Neural crest cell (in vitro differentiated cells): ENCODE data around the gene GALK1. TPM values are rescaled to one million over a fixed set of nuclear protein-coding genes. Genes with fewer than 3 reads are reported as not detected.
A peak's percentile ranks its signal among the peaks of the same experiment; 100 is the strongest.
"Not testable (repeated sequence)": the region's sequence is repeated elsewhere in the genome, so short reads cannot be mapped to it uniquely, and the experiment has no call there.

Experiments used
- DNase-seq: peaks from one replicate; pipeline ENCODE4 v3.0.0; 2021; ENCODE audit warnings: low read depth, mixed read lengths, low spot score
- H3K27ac Mint-ChIP-seq: one replicate; pipeline ENCODE4 v1.8.0; 2021; ENCODE audit warnings: mild to moderate bottlenecking, mixed read lengths; ENCODE audit not compliant: unreplicated experiment
- H3K27me3 Mint-ChIP-seq: 2 replicates; pipeline ENCODE4 v1.8.0; 2021; ENCODE audit warnings: low read depth, mild to moderate bottlenecking, mixed read lengths
- H3K36me3 Mint-ChIP-seq: 2 replicates; pipeline ENCODE4 v1.8.0; 2021; ENCODE audit warnings: low read depth, mild to moderate bottlenecking, mixed read lengths
- H3K4me1 Mint-ChIP-seq: 2 replicates; pipeline ENCODE4 v1.8.0; 2021; ENCODE audit warnings: mixed read lengths
- H3K4me3 Mint-ChIP-seq: one replicate; pipeline ENCODE4 v1.8.0; 2021; ENCODE audit warnings: mild to moderate bottlenecking, mixed read lengths
- H3K9me3 Mint-ChIP-seq: 2 replicates; pipeline ENCODE4 v1.8.0; 2021; ENCODE audit warnings: mixed read lengths
- CTCF ChIP-seq: fragments of 200-600 bp; sonication (generic); conservative IDR thresholded peaks from 2 replicates; pipeline ENCODE4 v1.5.0; 2021; ENCODE audit warnings: antibody characterized with exemption, mild to moderate bottlenecking
- total RNA-seq: library from RNA; stranded (reverse); gene quantifications from 2 replicates; pipeline ENCODE4 v1.2.1, GENCODE V29; 2021

Gene GALK1
- total RNA-seq, 1 donor from 2014 or later: 13.1 TPM

GRCh38 chr17:75763613-75764416 is 1.2 kb downstream of the GALK1 start:
- Mint-ChIP-seq H3K27ac (no peak overlapping the region), H3K36me3 (no peaks in the 10 kb centered on the region), H3K9me3 (no peaks in the 10 kb centered on the region), H3K4me1 (peaks cover 4% of the 10 kb centered on the region), H3K4me3 (peak overlapping the region; percentile 69), H3K27me3 (no peaks in the 10 kb centered on the region)
- no peak for DNase-seq
- TF ChIP-seq CTCF: no peak

GRCh38 chr17:75763269-75763607 is 1.8 kb downstream of the GALK1 start:
- H3K4me3 Mint-ChIP-seq: no peak overlapping the region
- DNase-seq: no peak
- H3K36me3 Mint-ChIP-seq: no peaks in the 10 kb centered on the region
- H3K27ac Mint-ChIP-seq: no peak overlapping the region
- no peaks in the 10 kb centered on the region for H3K9me3 Mint-ChIP-seq
- H3K27me3 Mint-ChIP-seq: no peaks in the 10 kb centered on the region
- TF ChIP-seq CTCF: no peak
- H3K4me1 Mint-ChIP-seq: peaks cover 4% of the 10 kb centered on the region

- Mint-ChIP-seq H3K4me1 (peaks cover 4% of the 10 kb centered on the region), H3K27me3 (no peaks in the 10 kb centered on the region), H3K4me3 (peak overlapping the region; percentile 83), H3K27ac (no peak overlapping the region), H3K9me3 (no peaks in the 10 kb centered on the region), H3K36me3 (no peaks in the 10 kb centered on the region)
- TF ChIP-seq CTCF: no peak
- DNase-seq: no peak
Observed at GRCh38 chr17:75762513-75763268, 2.3 kb downstream of the GALK1 start.

- H3K9me3 Mint-ChIP-seq, H3K4me1 Mint-ChIP-seq, H3K27me3 Mint-ChIP-seq, H3K4me3 Mint-ChIP-seq, DNase-seq, H3K36me3 Mint-ChIP-seq, H3K27ac Mint-ChIP-seq: not testable (repeated sequence)
Observed at GRCh38 chr17:75759978-75760640, 4.9 kb downstream of the GALK1 start.

GRCh38 chr17:75759457-75759856 is 5.5 kb downstream of the GALK1 start:
- no peak overlapping the region for H3K4me3 Mint-ChIP-seq
- H3K27ac Mint-ChIP-seq: no peak overlapping the region
- no peak for TF ChIP-seq CTCF
- H3K9me3 Mint-ChIP-seq: no peaks in the 10 kb centered on the region
- no peaks in the 10 kb centered on the region for H3K36me3 Mint-ChIP-seq
- peaks cover 5% of the 10 kb centered on the region for H3K4me1 Mint-ChIP-seq
- H3K27me3 Mint-ChIP-seq: no peaks in the 10 kb centered on the region
- DNase-seq: no peak
